Activated T-helper 1 cell treated with anti-CD3 and anti-CD28 coated beads, Interleukin-12 subunit alpha, Interleukin-12 subunit beta, Interleukin-2, Interleukin-4 antibody, amounts not matched to agents 30 ng/mL and 10 ng/mL and 1 ng/mL, durations not matched to agents 14 hours and 24 hours and 36 hours (primary cell): ENCODE measurements around the gene SUSD2. TPM values are rescaled to one million over a fixed set of nuclear protein-coding genes. Genes with fewer than 3 reads are reported as not detected.

Experiments used
- total RNA-seq: library from RNA; stranded (reverse); gene quantifications from 2 replicates; pipeline ENCODE4 v1.2.3, GENCODE V29; 2022

Gene SUSD2
- total RNA-seq, 1 donor from 2014 or later: 0.73 TPM

Other genes starting within 250 kb of the SUSD2 start
- 0.65 and 0.91 TPM in 2 replicates for gene GSTT2B, start 220.3 kb upstream of the SUSD2 start, total RNA-seq
- gene DDTL, start 214.6 kb upstream of the SUSD2 start, total RNA-seq: 4.0 and 4.7 TPM in 2 replicates
- 94.7 and 115 TPM in 2 replicates for gene DDT, start 207.0 kb upstream of the SUSD2 start, total RNA-seq
- gene GSTT2, start 201.4 kb upstream of the SUSD2 start, total RNA-seq: not detected in 2 replicates
- gene GSTT4, start 176.0 kb upstream of the SUSD2 start, total RNA-seq: not detected in 2 replicates
- gene CABIN1, start 170.2 kb upstream of the SUSD2 start, total RNA-seq: 97.6 and 98.1 TPM in 2 replicates
- 0.10 TPM in 1 of 2 replicates, not detected in the other for gene GGT5, start 63.6 kb downstream of the SUSD2 start, total RNA-seq
- gene SPECC1L, start 89.3 kb downstream of the SUSD2 start, total RNA-seq: 40.3 and 40.4 TPM in 2 replicates
- 27.3 and 27.7 TPM in 2 replicates for gene ADORA2A, start 246.1 kb downstream of the SUSD2 start, total RNA-seq